ENCODE results near the gene PCNA. TPM values are rescaled to one million over a fixed set of nuclear protein-coding genes. Genes with fewer than 3 reads are reported as not detected.

The PCNA gene
- total RNA-seq, 2 experiments from 2014 or later: 600 to 627 TPM

GRCh38 chr20:5148581-5148980, 28.8 kb upstream of the PCNA start:
- intact Hi-C loops (cut with micrococcal nuclease): no loop called here
- no peaks in the 10 kb centered on the region for H3K9me3 Mint-ChIP-seq
- ChIA-PET POLR2A (interaction anchor here (2.5 kb wide), 1 partner anchor 44 kb away, joined by 7 read pairs; no protein-coding TSS in a partner anchor), CTCF (interaction anchor here (2.1 kb wide), 1 partner anchor 44 kb away, joined by 8 read pairs; no protein-coding TSS in a partner anchor)
- H3K4me1 Mint-ChIP-seq (ENCODE audit: low read depth): peaks cover 61% of the 10 kb centered on the region
- DNase-seq (no peak), ATAC-seq (no peak)
- H3K4me3 Mint-ChIP-seq: no peak overlapping the region
- H3K27ac Mint-ChIP-seq: no peak overlapping the region
- H3K27me3 Mint-ChIP-seq: no peaks in the 10 kb centered on the region
- TF ChIP-seq CTCF (IDR thresholded peaks at IDR 0.05): no peak
- peaks cover 5% of the 10 kb centered on the region for H3K36me3 Mint-ChIP-seq (ENCODE audit: low read depth)

GRCh38 chr20:5146871-5147592, 27.3 kb upstream of the PCNA start:
- DNase-seq: no peak
- H3K27me3 Mint-ChIP-seq: no peaks in the 10 kb centered on the region
- no peak for TF ChIP-seq CTCF (IDR thresholded peaks at IDR 0.05)
- ChIA-PET CTCF (interaction anchor here (1.4 to 2.1 kb wide), 4 partner anchors 20 to 65 kb away, joined by 3 to 8 read pairs (median 4); partner anchors contain the start of gene CDS2), POLR2A (interaction anchor here (1.0 to 2.5 kb wide), 3 partner anchors 10 to 45 kb away, joined by 3 to 7 read pairs (median 7); no protein-coding TSS in a partner anchor)
- H3K36me3 Mint-ChIP-seq (ENCODE audit: low read depth): peaks cover 3% of the 10 kb centered on the region
- ATAC-seq: no peak
- H3K9me3 Mint-ChIP-seq: no peaks in the 10 kb centered on the region
- no peak overlapping the region for H3K27ac Mint-ChIP-seq
- H3K4me3 Mint-ChIP-seq: no peak overlapping the region
- intact Hi-C loops (cut with micrococcal nuclease): no loop called here
- H3K4me1 Mint-ChIP-seq (ENCODE audit: low read depth): peaks cover 57% of the 10 kb centered on the region

GRCh38 chr20:5146099-5146668, 26.4 kb upstream of the PCNA start:
- no peak for DNase-seq
- peaks cover 3% of the 10 kb centered on the region for H3K36me3 Mint-ChIP-seq (ENCODE audit: low read depth)
- intact Hi-C loops (cut with micrococcal nuclease): no loop called here
- no peak overlapping the region for H3K4me3 Mint-ChIP-seq
- POLR2A ChIA-PET: interaction anchor here (2.5 kb wide), 1 partner anchor 11 kb away, joined by 7 read pairs; no protein-coding TSS in a partner anchor
- H3K9me3 Mint-ChIP-seq: no peaks in the 10 kb centered on the region
- H3K4me1 Mint-ChIP-seq (ENCODE audit: low read depth): peaks cover 59% of the 10 kb centered on the region
- no peaks in the 10 kb centered on the region for H3K27me3 Mint-ChIP-seq
- H3K27ac Mint-ChIP-seq: no peak overlapping the region
- no peak for ATAC-seq
- TF ChIP-seq CTCF (IDR thresholded peaks at IDR 0.05): no peak
- CTCF ChIA-PET: interaction anchor here (1.5 to 1.7 kb wide), 2 partner anchors 20 to 46 kb away, joined by 3 to 5 read pairs; partner anchors contain the start of gene CDS2

- ChIA-PET POLR2A (interaction anchor here (0.7 to 2.5 kb wide), 2 partner anchors 11 to 46 kb away, joined by 3 to 7 read pairs; no protein-coding TSS in a partner anchor), CTCF (interaction anchor here (1.1 to 1.7 kb wide), 2 partner anchors 13 to 46 kb away, joined by 3 read pairs; no protein-coding TSS in a partner anchor)
- DNase-seq (no peak), ATAC-seq (no peak)
- no peak overlapping the region for H3K27ac Mint-ChIP-seq
- peaks cover 3% of the 10 kb centered on the region for H3K36me3 Mint-ChIP-seq (ENCODE audit: low read depth)
- no peaks in the 10 kb centered on the region for H3K9me3 Mint-ChIP-seq
- H3K4me1 Mint-ChIP-seq (ENCODE audit: low read depth): peaks cover 60% of the 10 kb centered on the region
- H3K27me3 Mint-ChIP-seq: no peaks in the 10 kb centered on the region
- intact Hi-C loops (cut with micrococcal nuclease): no loop called here
- H3K4me3 Mint-ChIP-seq: no peak overlapping the region
- TF ChIP-seq CTCF (IDR thresholded peaks at IDR 0.05): no peak
Measured at GRCh38 chr20:5145365-5146098, 25.8 kb upstream of the PCNA start.

Data from activated CD8-positive, alpha-beta T cell treated with anti-CD3 and anti-CD28 coated beads for 36 hours (primary cell).